GM12892 (cell line): Measurements from ENCODE around the gene FRY.

Experiments used
- POLR2A ChIP-seq: IDR thresholded peaks from 2 replicates; pipeline ENCODE4 v1.6.1; 2011; ENCODE audit warnings: low read depth, low read length, control low read depth
- POLR2AphosphoS5 ChIP-seq: IDR thresholded peaks from 2 replicates; pipeline ENCODE4 v1.6.1; 2011; ENCODE audit warnings: low read depth, low read length, control low read depth
- TAF1 ChIP-seq: IDR thresholded peaks from 2 replicates; pipeline ENCODE4 v1.6.1; 2011; ENCODE audit warnings: low read depth, mild to moderate bottlenecking, control low read depth, low read length, borderline replicate concordance

GRCh38 chr13:32257649-32258048 lies 226.1 kb downstream of the FRY start:
- TF ChIP-seq POLR2AphosphoS5 (no peak), POLR2A (no peak), TAF1 (no peak)
